Activated T-cell treated with anti-CD3 and anti-CD28 coated beads for 4 hours (primary cell): Measurements from ENCODE around the gene ICE1.
"Not testable (repeated sequence)": the region's sequence is repeated elsewhere in the genome, so short reads cannot be mapped to it uniquely, and the experiment has no call there.

Experiments
- DNase-seq: peaks from one replicate; pipeline ENCODE4 v3.0.0-alpha.2; 2020

The ICE1 gene

GRCh38 chr5:5401095-5401494 is 21.4 kb upstream of the ICE1 start:
- DNase-seq = no peak

- no peak for DNase-seq
These were observed 18.7 kb upstream of the ICE1 start for GRCh38 chr5:5403741-5404140.

- no peak for DNase-seq
These were observed 18.1 kb upstream of the ICE1 start for GRCh38 chr5:5404381-5404780.

- no peak for DNase-seq
These were observed 17.0 kb upstream of the ICE1 start for GRCh38 chr5:5405441-5405840.

GRCh38 chr5:5407924-5408323 is 14.6 kb upstream of the ICE1 start:
- no peak for DNase-seq

- no peak for DNase-seq
These were observed 13.2 kb upstream of the ICE1 start for GRCh38 chr5:5409151-5409810.

- DNase-seq = not testable (repeated sequence)
These were observed 8.6 kb upstream of the ICE1 start for GRCh38 chr5:5413856-5414255.

GRCh38 chr5:5414999-5415398 is 7.5 kb upstream of the ICE1 start:
- no peak for DNase-seq

- DNase-seq = no peak
These were observed 5.7 kb upstream of the ICE1 start for GRCh38 chr5:5416733-5417132.

- DNase-seq = no peak
These were observed 4.5 kb upstream of the ICE1 start for GRCh38 chr5:5418006-5418405.

- no peak for DNase-seq
These were observed 3.7 kb upstream of the ICE1 start for GRCh38 chr5:5418764-5419163.

- no peak for DNase-seq
These were observed 2.9 kb upstream of the ICE1 start for GRCh38 chr5:5419291-5420210.

- DNase-seq = no peak
These were observed 2.2 kb upstream of the ICE1 start for GRCh38 chr5:5420251-5420650.

- DNase-seq = no peak
These were observed 1.1 kb upstream of the ICE1 start for GRCh38 chr5:5421149-5421960.

- no peak for DNase-seq
These were observed 490 bp downstream of the ICE1 start for GRCh38 chr5:5422819-5423515.

- DNase-seq = no peak
These were observed 1.1 kb downstream of the ICE1 start for GRCh38 chr5:5423586-5423985.

GRCh38 chr5:5424736-5425135 is 2.3 kb downstream of the ICE1 start:
- DNase-seq = no peak

- no peak for DNase-seq
These were observed 7.7 kb downstream of the ICE1 start for GRCh38 chr5:5430136-5430535.

- DNase-seq = no peak
These were observed 9.7 kb downstream of the ICE1 start for GRCh38 chr5:5432020-5432707.

GRCh38 chr5:5436203-5436760 is 13.8 kb downstream of the ICE1 start:
- DNase-seq = no peak

- no peak for DNase-seq
These were observed 15.0 kb downstream of the ICE1 start for GRCh38 chr5:5437227-5438172.
